CD1c-positive myeloid dendritic cell (primary cell): ENCODE data around the gene RGR.

ENCODE experiments used
- DNase-seq: peaks from one replicate; pipeline ENCODE4 v3.0.0-alpha.2; 2016; ENCODE audit errors: extremely low spot score

The RGR gene

GRCh38 chr10:84294766-84295447 lies 50.1 kb downstream of the RGR start:
- DNase-seq = no peak

GRCh38 chr10:84296091-84296981 lies 51.5 kb downstream of the RGR start:
- DNase-seq = peak; percentile 58

GRCh38 chr10:84298057-84298456 lies 53.2 kb downstream of the RGR start:
- peak; percentile 9 for DNase-seq

- DNase-seq = no peak
Measured at GRCh38 chr10:84302223-84302622, 57.4 kb downstream of the RGR start.

- DNase-seq = no peak
Measured at GRCh38 chr10:84306751-84307384, 62.0 kb downstream of the RGR start.

- no peak for DNase-seq
Measured at GRCh38 chr10:84308021-84308420, 63.2 kb downstream of the RGR start.

GRCh38 chr10:84308481-84309304 lies 63.8 kb downstream of the RGR start:
- DNase-seq = peak; percentile 82
